ENCODE measurements around the gene HSD3B2.

The HSD3B2 gene

GRCh38 chr1:119463569-119463968, 48.6 kb downstream of the HSD3B2 start:
- no peak for TF ChIP-seq CTCF (IDR thresholded peaks at IDR 0.05; ENCODE audit: insufficient read depth, low read depth, low read length, missing control alignments)
- H3K4me3 ChIP-seq (ENCODE audit: low read length) = no peak overlapping the region
- DNase-seq (ENCODE audit: low read depth) = no peak

- DNase-seq (ENCODE audit: low read depth) = no peak
- TF ChIP-seq CTCF (IDR thresholded peaks at IDR 0.05; ENCODE audit: insufficient read depth, low read depth, low read length, missing control alignments) = no peak
- no peak overlapping the region for H3K4me3 ChIP-seq (ENCODE audit: low read length)
Measured at GRCh38 chr1:119466445-119466844, 51.5 kb downstream of the HSD3B2 start.

GRCh38 chr1:119467219-119467618, 52.3 kb downstream of the HSD3B2 start:
- DNase-seq (ENCODE audit: low read depth) = peak; percentile 81
- no peak overlapping the region for H3K4me3 ChIP-seq (ENCODE audit: low read length)
- no peak for TF ChIP-seq CTCF (IDR thresholded peaks at IDR 0.05; ENCODE audit: insufficient read depth, low read depth, low read length, missing control alignments)

- TF ChIP-seq CTCF (IDR thresholded peaks at IDR 0.05; ENCODE audit: insufficient read depth, low read depth, low read length, missing control alignments) = no peak
- H3K4me3 ChIP-seq (ENCODE audit: low read length) = no peak overlapping the region
- DNase-seq (ENCODE audit: low read depth) = no peak
Measured at GRCh38 chr1:119467857-119468668, 53.1 kb downstream of the HSD3B2 start.

GRCh38 chr1:119469741-119470140, 54.8 kb downstream of the HSD3B2 start:
- peak; percentile 64 for DNase-seq (ENCODE audit: low read depth)
- TF ChIP-seq CTCF (IDR thresholded peaks at IDR 0.05; ENCODE audit: insufficient read depth, low read depth, low read length, missing control alignments) = no peak
- H3K4me3 ChIP-seq (ENCODE audit: low read length) = no peak overlapping the region

GRCh38 chr1:119470377-119470776, 55.4 kb downstream of the HSD3B2 start:
- no peak for DNase-seq (ENCODE audit: low read depth)
- H3K4me3 ChIP-seq (ENCODE audit: low read length) = no peak overlapping the region
- no peak for TF ChIP-seq CTCF (IDR thresholded peaks at IDR 0.05; ENCODE audit: insufficient read depth, low read depth, low read length, missing control alignments)

GRCh38 chr1:119470958-119471357, 56.0 kb downstream of the HSD3B2 start:
- no peak for TF ChIP-seq CTCF (IDR thresholded peaks at IDR 0.05; ENCODE audit: insufficient read depth, low read depth, low read length, missing control alignments)
- DNase-seq (ENCODE audit: low read depth) = no peak
- no peak overlapping the region for H3K4me3 ChIP-seq (ENCODE audit: low read length)

Data from epithelial cell of esophagus (primary cell).